Measurements from ENCODE around the gene LYSMD4.
A peak's percentile ranks its signal among the peaks of the same experiment; 100 is the strongest.

Gene LYSMD4

GRCh38 chr15:99728916-99729315 is 4.3 kb downstream of the LYSMD4 start:
- no peak overlapping the region for H3K4me3 ChIP-seq (ENCODE audit: low read length)
- H3K4me1 ChIP-seq (ENCODE audit: control insufficient read depth, insufficient read depth, low read length), result no peaks in the 10 kb centered on the region
- no peak overlapping the region for H3K9ac ChIP-seq (ENCODE audit: low read length)
- H3K36me3 ChIP-seq (ENCODE audit: control insufficient read depth, insufficient read depth, low read length), result peaks cover 5% of the 10 kb centered on the region
- no peak overlapping the region for H3K27ac ChIP-seq (ENCODE audit: low read depth, low read length)
- H3K27me3 ChIP-seq (ENCODE audit: control insufficient read depth, insufficient read depth, low read length), result no peaks in the 10 kb centered on the region

DNA sequence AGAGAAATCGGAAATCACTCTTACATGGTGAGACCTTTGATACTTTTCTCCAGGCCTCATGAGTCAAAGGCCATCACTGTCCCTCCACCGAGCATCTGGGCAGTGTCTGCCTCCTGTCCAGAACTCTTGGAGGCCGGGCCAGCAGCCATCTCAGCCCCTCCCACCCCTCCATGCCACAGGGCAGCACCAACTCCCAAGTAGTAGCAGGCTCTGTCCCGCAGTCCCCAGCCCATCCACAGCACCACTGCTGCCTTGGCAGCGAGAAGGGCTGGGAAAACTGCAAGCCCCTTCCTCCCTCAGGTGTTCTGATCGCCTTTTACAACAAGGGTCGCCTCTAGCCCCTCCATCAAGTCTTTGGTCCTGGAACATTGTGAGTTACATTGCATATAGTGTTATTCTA is 5.5 kb downstream of the LYSMD4 start:
- H3K27me3 ChIP-seq (ENCODE audit: control insufficient read depth, insufficient read depth, low read length), result no peaks in the 10 kb centered on the region

GRCh38 chr15:99727330-99727729 is 5.9 kb downstream of the LYSMD4 start:
- H3K36me3 ChIP-seq (ENCODE audit: control insufficient read depth, insufficient read depth, low read length), result peaks cover 5% of the 10 kb centered on the region
- no peaks in the 10 kb centered on the region for H3K27me3 ChIP-seq (ENCODE audit: control insufficient read depth, insufficient read depth, low read length)
- H3K27ac ChIP-seq (ENCODE audit: low read depth, low read length), result no peak overlapping the region
- no peak overlapping the region for H3K9ac ChIP-seq (ENCODE audit: low read length)
- no peak overlapping the region for H3K4me3 ChIP-seq (ENCODE audit: low read length)
- H3K4me1 ChIP-seq (ENCODE audit: control insufficient read depth, insufficient read depth, low read length), result no peaks in the 10 kb centered on the region

More for the DNA sequence above, 5.5 kb downstream of the LYSMD4 start:
- no peak overlapping the region for H3K27ac ChIP-seq (ENCODE audit: low read depth, low read length)
- H3K9ac ChIP-seq (ENCODE audit: low read length), result no peak overlapping the region
- H3K4me3 ChIP-seq (ENCODE audit: low read length), result no peak overlapping the region
- peaks cover 5% of the 10 kb centered on the region for H3K36me3 ChIP-seq (ENCODE audit: control insufficient read depth, insufficient read depth, low read length)
- no peaks in the 10 kb centered on the region for H3K4me1 ChIP-seq (ENCODE audit: control insufficient read depth, insufficient read depth, low read length)

DNA sequence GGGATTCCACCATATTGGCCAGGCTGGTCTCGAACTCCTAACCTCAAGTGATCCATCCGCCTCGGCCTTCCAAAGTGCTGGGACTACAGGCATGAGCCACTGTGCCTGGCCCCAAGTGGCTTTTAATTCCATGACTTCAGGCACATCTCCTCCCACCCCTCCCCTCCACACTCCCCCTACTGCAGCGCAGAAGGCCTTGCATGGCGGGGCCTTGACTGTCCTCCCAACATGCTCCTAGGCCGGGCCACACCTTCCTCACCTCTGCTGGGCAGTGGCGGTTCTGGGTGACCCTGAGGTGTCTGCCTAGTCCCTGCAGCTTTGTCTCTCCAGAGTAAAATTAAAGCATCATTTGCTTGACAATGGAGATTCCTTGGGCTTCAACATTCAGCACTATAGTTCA is 6.9 kb downstream of the LYSMD4 start:
- no peak overlapping the region for H3K4me3 ChIP-seq (ENCODE audit: low read length)
- H3K36me3 ChIP-seq (ENCODE audit: control insufficient read depth, insufficient read depth, low read length), result peaks cover 5% of the 10 kb centered on the region
- no peaks in the 10 kb centered on the region for H3K4me1 ChIP-seq (ENCODE audit: control insufficient read depth, insufficient read depth, low read length)
- H3K27me3 ChIP-seq (ENCODE audit: control insufficient read depth, insufficient read depth, low read length), result no peaks in the 10 kb centered on the region
- no peak overlapping the region for H3K9ac ChIP-seq (ENCODE audit: low read length)
- H3K27ac ChIP-seq (ENCODE audit: low read depth, low read length), result no peak overlapping the region

- no peaks in the 10 kb centered on the region for H3K27me3 ChIP-seq (ENCODE audit: control insufficient read depth, insufficient read depth, low read length)
- H3K4me3 ChIP-seq (ENCODE audit: low read length), result no peak overlapping the region
- H3K36me3 ChIP-seq (ENCODE audit: control insufficient read depth, insufficient read depth, low read length), result no peaks in the 10 kb centered on the region
- H3K27ac ChIP-seq (ENCODE audit: low read depth, low read length), result no peak overlapping the region
- peaks cover 1% of the 10 kb centered on the region for H3K4me1 ChIP-seq (ENCODE audit: control insufficient read depth, insufficient read depth, low read length)
- H3K9ac ChIP-seq (ENCODE audit: low read length), result no peak overlapping the region
Observed at GRCh38 chr15:99722406-99722805, 10.8 kb downstream of the LYSMD4 start.

DNA sequence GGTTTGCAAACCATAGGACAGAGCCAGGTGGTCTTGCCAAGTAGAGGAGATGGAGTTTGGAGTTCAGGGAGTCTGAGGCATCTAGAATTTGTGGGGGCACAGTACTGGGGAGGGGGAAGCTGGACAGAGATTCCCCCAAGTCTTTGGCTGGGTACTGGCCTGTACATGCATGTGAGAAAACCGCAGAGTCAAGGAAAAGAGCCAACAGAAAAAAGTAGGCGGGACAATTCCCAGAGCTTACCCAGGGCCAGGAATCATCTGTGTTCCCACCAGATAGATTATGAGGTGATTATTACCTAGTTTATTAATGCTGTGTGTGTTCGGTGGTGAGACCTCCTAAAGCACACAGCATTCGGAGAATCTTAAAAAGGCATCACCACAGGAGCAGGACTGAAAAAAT is 11.3 kb downstream of the LYSMD4 start:
- Histone ChIP-seq H3K36me3 (ENCODE audit: control insufficient read depth, insufficient read depth, low read length) (no peaks in the 10 kb centered on the region), H3K4me3 (ENCODE audit: low read length) (no peak overlapping the region), H3K4me1 (ENCODE audit: control insufficient read depth, insufficient read depth, low read length) (peaks cover 4% of the 10 kb centered on the region), H3K27ac (ENCODE audit: low read depth, low read length) (no peak overlapping the region), H3K9ac (ENCODE audit: low read length) (no peak overlapping the region), H3K27me3 (ENCODE audit: control insufficient read depth, insufficient read depth, low read length) (no peaks in the 10 kb centered on the region)

DNA sequence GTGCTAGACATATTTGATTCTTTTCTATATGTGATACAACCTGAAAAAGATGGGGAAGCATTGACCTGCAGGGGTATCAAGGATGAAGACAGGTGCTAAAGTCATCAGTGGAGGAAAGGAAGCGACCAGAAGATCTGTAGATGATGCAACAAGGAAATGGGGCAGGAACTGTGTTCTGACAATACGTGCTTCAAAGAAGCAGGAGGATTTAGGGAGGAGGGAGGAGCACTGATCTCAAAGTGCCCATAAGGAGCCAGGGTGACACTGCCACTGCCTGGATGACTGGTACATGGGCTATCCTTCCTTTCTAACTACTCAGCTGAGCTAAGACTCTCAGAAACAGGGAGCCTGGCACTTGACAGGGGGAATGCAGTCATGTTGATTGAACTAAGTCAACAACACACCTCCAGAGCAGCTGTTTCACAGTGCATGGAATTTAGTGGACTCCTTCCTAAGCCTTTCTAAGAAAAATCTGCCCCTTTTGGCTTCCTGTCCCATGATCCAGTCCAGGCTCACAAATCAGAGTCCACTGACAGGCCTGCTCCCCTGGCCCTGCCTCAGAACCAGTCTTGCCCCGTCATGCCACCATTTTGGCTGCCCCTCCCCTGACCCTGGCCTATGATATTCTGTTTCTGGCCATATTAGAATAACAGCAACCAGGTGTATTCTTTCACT is 12.0 kb downstream of the LYSMD4 start:
- Histone ChIP-seq H3K36me3 (ENCODE audit: control insufficient read depth, insufficient read depth, low read length) (peaks cover 5% of the 10 kb centered on the region), H3K27me3 (ENCODE audit: control insufficient read depth, insufficient read depth, low read length) (no peaks in the 10 kb centered on the region), H3K4me1 (ENCODE audit: control insufficient read depth, insufficient read depth, low read length) (peaks cover 7% of the 10 kb centered on the region), H3K9ac (ENCODE audit: low read length) (no peak overlapping the region), H3K27ac (ENCODE audit: low read depth, low read length) (no peak overlapping the region), H3K4me3 (ENCODE audit: low read length) (no peak overlapping the region)

DNA sequence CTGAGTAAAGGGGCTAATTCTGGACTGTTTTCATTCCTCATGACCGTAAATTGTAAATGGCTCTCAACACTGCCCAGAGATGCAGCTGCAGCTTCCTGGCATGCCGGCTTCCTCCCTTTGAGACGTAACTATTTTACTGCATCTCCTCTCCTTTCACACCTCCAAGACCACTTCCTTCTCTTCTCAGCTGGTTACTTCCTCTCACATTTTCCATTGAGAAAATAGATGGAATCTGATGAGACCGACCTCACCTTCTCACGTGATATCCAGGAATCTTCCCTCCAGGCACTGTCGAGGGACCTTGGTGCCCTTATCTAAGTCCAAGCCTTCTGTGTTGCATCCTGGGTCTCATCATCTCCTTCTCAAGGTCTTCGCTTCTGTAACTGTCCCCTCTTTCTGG is 12.7 kb downstream of the LYSMD4 start:
- Histone ChIP-seq H3K27ac (ENCODE audit: low read depth, low read length) (no peak overlapping the region), H3K4me3 (ENCODE audit: low read length) (no peak overlapping the region), H3K9ac (ENCODE audit: low read length) (no peak overlapping the region), H3K4me1 (ENCODE audit: control insufficient read depth, insufficient read depth, low read length) (peaks cover 7% of the 10 kb centered on the region), H3K36me3 (ENCODE audit: control insufficient read depth, insufficient read depth, low read length) (peaks cover 6% of the 10 kb centered on the region), H3K27me3 (ENCODE audit: control insufficient read depth, insufficient read depth, low read length) (no peaks in the 10 kb centered on the region)

DNA sequence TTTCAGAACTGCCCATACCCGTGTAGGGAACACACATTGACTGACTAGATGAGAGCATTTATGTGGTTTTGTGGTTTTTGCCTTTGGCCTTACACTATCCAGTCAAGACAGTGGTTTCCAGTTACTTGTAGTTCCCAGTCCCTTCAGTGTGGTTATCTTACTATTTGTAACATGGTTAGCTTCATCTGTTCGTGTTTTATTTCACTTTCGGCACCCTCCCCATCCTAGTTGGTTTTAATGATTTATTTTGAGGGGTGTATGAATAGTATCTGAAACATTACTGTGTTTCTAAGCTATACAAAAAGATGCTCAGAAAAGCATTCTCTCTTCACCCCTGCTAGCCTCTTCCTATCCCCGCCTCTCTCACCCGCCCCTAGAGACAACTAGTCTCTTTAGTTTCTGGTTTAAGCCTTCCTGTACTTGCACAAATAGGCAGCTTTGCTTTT is 14.1 kb downstream of the LYSMD4 start:
- Histone ChIP-seq H3K4me1 (ENCODE audit: control insufficient read depth, insufficient read depth, low read length) (peaks cover 7% of the 10 kb centered on the region), H3K4me3 (ENCODE audit: low read length) (no peak overlapping the region), H3K27ac (ENCODE audit: low read depth, low read length) (no peak overlapping the region), H3K9ac (ENCODE audit: low read length) (no peak overlapping the region), H3K36me3 (ENCODE audit: control insufficient read depth, insufficient read depth, low read length) (peaks cover 6% of the 10 kb centered on the region), H3K27me3 (ENCODE audit: control insufficient read depth, insufficient read depth, low read length) (no peaks in the 10 kb centered on the region)

DNA sequence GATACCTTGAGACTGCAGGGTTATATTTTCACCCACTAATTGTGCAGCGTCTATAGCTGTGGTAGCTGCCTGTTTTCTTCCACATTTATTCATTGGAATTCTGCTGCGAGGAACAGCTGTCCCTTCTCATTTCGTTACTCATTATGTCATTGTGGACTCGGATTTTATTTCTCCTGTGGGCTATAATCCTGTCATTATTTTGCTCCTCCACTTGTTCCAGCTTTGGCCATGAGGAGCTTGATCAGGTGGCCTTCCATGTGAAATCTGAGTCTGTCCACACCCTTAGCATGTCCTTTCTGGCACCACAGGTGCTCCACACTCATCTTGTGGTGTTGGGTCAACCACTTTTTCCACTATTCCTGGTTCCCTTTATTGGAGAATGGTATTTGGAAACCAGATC is 14.8 kb downstream of the LYSMD4 start:
- Histone ChIP-seq H3K4me1 (ENCODE audit: control insufficient read depth, insufficient read depth, low read length) (peaks cover 7% of the 10 kb centered on the region), H3K36me3 (ENCODE audit: control insufficient read depth, insufficient read depth, low read length) (peaks cover 6% of the 10 kb centered on the region), H3K27me3 (ENCODE audit: control insufficient read depth, insufficient read depth, low read length) (no peaks in the 10 kb centered on the region), H3K4me3 (ENCODE audit: low read length) (no peak overlapping the region), H3K27ac (ENCODE audit: low read depth, low read length) (no peak overlapping the region), H3K9ac (ENCODE audit: low read length) (no peak overlapping the region)

GRCh38 chr15:99717161-99718009 is 15.9 kb downstream of the LYSMD4 start:
- Histone ChIP-seq H3K36me3 (ENCODE audit: control insufficient read depth, insufficient read depth, low read length) (peaks cover 12% of the 10 kb centered on the region), H3K27me3 (ENCODE audit: control insufficient read depth, insufficient read depth, low read length) (no peaks in the 10 kb centered on the region), H3K4me1 (ENCODE audit: control insufficient read depth, insufficient read depth, low read length) (peaks cover 7% of the 10 kb centered on the region), H3K4me3 (ENCODE audit: low read length) (no peak overlapping the region), H3K27ac (ENCODE audit: low read depth, low read length) (peak overlapping the region; percentile 21), H3K9ac (ENCODE audit: low read length) (no peak overlapping the region)

GRCh38 chr15:99716540-99717095 is 16.6 kb downstream of the LYSMD4 start:
- H3K4me1 ChIP-seq (ENCODE audit: control insufficient read depth, insufficient read depth, low read length), result peaks cover 7% of the 10 kb centered on the region
- H3K27ac ChIP-seq (ENCODE audit: low read depth, low read length), result no peak overlapping the region
- no peaks in the 10 kb centered on the region for H3K27me3 ChIP-seq (ENCODE audit: control insufficient read depth, insufficient read depth, low read length)
- H3K4me3 ChIP-seq (ENCODE audit: low read length), result no peak overlapping the region
- peaks cover 16% of the 10 kb centered on the region for H3K36me3 ChIP-seq (ENCODE audit: control insufficient read depth, insufficient read depth, low read length)
- H3K9ac ChIP-seq (ENCODE audit: low read length), result no peak overlapping the region
